Fibroblast of skin of back (primary cell): Measurements from ENCODE around the gene LURAP1L.
A peak's percentile ranks its signal among the peaks of the same experiment; 100 is the strongest.

ENCODE experiments used
- DNase-seq: peaks from one replicate; pipeline ENCODE4 v3.0.0-alpha.2; 2013

LURAP1L gene

DNA sequence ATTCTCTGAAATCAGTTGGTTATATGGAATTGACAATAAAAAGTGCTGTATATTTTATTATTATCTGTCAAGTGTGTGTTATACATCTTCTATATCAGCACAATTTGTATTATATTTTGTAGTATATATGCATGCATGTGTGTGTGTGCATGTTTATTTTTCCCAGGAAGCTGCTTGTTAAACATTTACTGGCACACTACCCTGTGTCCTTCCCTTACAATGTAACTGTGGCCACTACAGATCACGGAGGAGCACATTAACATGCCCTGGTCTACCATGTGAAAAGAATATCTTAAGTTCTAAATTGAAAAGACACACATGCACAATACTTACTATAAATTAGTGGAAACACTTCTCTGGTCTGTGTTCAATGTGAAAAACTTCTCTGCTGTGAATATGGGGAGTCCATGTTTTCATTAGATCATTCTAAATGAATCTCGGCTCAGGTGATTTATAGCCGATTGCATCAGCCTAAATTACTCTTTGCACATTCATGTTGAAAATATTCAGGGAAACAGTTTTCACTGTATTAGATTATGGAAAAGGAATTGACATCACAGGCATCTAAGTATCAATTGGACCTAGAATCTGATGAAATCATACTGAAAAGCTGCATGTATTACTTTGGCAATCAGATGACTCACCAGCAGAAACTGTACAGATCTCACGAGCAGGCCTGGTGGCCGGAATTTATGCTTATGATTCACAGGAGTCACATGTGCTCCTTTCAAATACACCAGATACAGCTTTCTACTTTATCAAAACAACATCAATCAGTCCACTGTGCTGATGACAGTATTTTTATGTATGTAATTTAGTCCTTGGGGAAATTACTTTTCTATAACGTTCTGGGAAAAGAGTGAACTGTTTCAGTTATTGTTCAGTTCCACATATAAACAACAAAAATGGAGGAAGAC, 39.4 kb downstream of the LURAP1L start:
- peak; percentile 99 for DNase-seq

DNA sequence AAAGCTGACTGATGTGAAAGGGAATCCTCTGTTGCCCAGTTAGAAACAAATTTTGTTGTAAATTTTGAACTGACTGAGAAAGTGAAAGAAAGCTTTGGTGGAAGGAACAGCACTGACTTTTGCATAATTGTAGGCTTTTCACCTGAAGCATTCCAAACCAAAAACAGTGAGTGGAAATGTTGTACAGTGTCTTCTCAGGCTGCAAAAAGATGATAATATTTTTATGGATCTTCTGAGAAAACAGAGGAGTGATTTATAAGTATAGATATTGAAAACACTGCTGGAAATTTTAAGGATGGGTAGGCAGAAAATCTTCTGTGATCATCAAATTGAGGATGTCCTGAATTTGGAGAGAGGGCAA, 40.0 kb downstream of the LURAP1L start:
- no peak for DNase-seq

DNA sequence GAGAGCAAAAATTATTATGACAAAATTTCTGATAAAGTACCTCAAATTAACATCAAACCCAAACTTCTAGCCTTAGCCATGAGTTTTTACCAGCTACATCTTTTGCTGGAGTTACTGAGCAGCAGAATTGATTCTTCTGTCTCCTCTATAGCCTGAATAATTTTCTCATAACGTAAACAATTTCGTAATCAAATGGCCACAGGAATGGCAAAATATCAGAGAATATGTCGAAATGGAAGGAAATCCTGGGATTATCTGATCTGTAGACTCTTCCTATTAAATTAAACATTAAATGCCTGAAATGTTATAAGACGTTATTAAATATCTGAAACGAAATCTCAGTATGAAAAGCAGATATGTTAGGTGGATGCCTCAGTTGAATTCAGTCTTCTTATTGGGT, 41.1 kb downstream of the LURAP1L start:
- no peak for DNase-seq

DNA sequence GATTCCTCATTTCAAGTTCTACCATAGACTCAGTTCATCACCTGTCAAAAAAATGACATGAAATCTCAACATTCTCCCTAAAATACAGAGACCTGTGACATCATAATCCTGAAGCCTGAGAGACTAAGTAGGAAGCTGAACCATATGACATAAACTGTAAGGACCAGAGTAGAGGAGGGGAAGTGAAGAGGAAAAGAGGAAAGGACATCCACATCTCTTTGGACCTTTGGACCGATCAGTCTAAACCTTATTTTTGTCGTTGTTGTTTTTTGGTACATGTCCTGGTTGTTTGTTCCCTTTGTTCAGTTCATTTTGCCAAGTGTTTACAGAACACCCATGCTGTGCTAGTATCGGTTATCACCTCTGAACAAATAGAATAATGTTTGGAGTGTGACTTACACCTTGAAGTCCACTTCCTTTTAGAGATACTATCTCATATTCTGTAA, 41.9 kb downstream of the LURAP1L start:
- no peak for DNase-seq

DNA sequence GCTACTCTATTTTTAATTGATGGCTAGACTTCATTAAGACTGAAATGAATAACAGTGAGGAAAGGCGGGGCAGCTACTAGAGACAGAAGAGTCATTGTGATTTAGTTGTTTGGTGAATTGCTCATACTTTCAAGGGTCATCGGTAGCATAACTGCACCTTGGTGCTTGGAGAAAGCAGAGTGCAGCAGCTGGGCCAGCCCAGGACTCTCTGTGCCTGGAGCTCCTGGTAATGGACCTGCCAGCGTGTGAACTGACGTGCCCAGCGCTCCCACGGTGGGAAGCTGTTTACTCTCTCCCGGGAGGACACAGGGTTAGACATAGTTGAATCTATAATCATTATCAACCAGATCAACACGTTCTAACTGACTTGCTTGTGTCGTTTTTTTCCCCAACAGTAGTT, 42.9 kb downstream of the LURAP1L start:
- DNase-seq: no peak

DNA sequence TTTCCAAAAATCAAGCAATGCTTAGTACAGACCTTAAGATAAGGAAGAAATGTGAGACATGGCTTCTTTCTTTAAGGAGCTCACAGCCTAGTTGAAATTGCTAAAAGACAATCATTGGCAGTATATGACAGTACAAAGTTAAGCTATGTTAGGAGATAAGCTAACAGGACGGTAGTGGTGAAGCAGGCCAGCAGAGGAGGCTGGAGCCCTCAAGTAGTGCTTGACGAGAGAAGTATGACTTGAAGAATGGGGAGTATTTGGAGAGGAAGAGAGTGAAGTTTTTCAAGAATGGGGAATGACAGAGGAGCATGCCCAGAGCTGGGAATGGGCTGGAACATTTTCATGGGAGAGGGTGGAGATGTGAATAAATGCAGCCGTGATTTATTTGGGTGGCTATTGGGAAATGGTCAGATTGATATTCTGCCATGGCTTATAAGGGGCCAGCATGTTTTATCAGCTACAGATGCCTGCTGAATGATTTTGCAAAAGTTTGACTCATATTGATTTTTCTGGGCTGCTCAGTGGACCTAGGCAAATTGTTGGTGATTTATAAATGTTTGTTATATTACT, 43.7 kb downstream of the LURAP1L start:
- peak; percentile 54 for DNase-seq

DNA sequence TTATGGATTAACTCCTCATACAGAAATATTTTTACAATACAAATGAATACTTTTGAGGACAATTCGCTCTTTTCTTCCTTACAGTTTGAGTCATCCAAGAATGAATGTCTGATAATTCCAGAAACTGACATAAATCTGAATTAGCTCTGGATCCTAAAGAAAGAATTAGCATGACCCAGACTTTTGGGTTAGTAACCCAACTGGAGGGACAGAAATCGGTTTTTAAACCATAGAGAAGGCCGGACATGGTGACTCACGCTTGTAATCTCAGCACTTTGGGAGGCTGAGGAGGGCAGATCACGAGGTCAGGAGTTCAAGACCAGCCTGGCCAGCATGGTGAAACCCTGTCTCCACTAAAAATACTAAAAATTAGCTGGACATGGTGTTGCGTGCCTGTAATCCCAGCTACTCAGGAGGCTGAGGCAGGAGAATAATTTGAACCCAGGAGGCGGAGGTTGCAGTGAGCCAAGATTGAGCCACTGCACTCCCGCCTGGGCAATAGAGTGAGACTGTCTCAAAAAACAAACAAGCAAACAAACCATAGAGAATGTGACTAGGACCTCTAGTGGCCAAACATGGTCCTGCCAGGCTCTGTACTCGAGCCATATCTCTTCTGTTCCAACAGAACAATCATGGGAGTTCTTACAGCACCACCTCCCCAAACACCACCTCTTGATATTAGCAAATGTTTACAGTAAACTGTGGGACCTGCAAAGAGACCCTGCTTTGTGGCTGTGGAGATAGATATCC, 44.8 kb downstream of the LURAP1L start:
- no peak for DNase-seq

DNA sequence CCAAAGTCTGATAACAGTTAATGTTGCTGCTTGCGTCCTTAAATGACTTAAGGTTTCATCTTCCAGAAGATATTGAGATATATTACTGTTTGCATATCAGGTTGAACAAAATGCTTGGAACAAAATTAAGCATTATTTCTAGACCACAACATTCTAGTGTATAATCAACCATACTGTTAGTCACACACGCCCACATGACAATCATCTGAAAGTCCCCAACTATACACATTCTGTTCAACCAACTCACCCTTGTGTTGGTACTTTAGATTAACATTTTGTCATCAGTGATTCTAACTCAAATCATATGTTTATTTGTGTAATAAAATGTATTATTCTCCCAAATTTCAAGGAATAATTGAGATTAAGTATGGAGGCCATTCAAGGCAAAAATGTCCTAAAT, 47.3 kb downstream of the LURAP1L start:
- no peak for DNase-seq

DNA sequence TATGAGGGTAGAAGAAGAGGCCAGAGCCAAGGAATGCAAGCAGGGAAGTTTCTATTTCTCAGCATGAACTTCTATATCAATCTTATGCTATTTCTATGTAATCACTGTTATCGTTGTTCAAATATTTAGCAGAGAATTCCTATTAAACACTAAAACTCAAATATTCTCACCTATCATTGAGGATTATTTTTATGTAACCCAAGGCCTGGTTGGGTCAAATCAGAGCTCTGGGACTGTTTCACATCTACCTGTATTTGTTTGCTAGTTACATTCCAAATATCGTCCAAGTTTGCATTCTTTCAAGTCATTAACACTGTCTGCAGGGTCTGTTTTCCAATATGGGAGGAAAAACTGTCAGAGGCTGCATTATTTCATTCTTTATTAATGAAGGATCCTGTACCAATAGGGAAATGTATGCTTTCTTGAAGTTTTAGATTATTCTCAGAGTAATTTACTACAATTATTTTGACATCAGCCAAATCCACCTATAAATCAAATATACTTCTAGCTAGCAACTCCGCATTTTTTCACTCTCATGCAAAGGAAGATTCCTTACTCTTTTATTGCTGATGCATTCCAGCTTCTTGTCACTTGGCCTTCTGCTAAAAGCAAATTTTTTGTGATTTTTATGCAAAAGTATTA, 52.2 kb downstream of the LURAP1L start:
- DNase-seq: no peak

DNA sequence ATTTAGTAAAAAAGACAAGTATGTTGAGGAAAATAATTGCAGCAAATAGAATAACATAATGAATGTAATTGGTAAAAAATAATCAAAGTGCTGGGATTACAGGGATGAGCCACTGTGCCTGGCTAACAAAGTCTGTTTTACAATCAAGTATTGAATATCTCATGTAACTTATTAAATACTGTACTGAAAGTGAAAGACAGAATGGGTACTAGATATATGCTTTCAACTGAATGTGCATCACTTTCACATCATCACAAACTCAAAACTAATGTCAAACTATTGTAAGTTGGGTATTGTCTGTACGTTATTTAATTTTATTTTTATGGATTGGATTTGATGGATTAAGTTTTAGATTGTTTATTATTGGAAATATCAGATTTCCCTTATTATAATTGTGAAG, 58.9 kb downstream of the LURAP1L start:
- no peak for DNase-seq

DNA sequence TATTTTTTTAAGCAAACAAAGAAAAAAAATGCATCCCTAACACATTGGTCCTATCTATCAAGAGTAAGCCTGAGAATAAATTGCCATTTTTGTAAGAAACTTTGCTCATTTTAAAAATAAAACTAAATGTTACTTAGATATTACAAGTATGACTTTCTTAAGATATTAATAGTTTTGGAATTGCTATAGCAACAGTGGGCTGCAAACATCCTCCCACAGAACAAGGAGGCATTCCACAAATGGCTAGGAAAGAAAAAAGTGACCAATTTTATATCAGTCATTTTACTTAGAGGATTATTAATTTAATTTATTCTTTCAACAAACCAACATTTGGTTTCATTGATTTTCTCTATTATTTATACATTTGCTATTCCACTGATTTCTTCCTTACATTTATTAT, 63.7 kb downstream of the LURAP1L start:
- DNase-seq: peak; percentile 79

DNA sequence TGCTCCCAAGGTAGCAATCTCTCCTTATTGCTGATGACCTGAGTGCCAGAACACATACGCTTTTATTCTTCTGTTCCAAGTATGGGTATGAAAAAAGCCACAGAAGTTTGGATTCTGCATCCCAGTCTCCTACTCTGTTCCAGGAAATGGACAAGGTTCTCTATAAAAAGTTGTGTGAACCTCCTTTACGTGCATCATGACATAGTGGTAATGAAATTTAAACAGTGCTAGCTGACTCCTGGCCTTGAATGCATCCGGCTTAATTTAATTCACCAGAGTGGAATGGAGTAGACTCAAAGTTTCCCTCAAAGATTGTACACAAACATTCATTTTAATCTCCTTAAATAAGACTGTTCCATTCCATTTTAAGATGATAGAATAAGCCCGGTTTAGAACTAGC, 68.9 kb downstream of the LURAP1L start:
- DNase-seq: no peak

DNA sequence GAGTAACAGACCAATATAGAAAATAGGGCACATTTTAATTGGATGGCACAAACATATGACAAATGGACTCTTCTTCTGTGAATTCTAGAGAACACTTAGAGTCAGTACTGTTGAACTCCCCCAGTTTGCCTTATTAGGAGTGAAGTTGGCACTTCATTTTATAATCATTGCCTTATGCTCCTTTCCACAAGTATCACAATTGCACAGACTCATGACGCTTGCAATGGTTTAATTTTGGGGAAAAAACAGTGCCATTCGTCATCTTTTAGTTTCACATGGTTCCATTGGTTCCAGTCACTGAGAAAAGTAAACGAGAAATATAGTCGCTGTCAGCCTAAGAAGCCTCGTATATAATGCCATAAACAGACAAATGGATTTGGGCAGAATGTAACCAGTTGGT, 71.2 kb downstream of the LURAP1L start:
- DNase-seq: peak; percentile 10

DNA sequence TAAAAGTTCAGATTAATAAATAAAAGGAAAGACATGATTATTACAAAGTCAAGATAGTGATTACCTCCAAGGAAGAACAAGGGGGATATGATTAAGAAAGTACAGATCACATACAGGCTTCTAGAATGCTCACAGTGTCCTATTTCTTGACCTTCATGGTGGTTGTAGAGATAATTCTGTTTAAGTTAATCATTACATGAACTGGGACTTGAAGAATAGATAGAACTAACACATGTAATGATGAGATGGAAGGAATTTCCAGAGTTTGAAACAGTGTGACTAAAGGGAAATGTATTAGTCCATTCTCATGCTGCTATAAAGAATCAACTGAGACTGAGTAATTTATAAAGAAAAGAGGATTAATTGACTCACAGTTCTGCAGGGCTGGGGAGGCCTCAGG, 72.7 kb downstream of the LURAP1L start:
- peak; percentile 16 for DNase-seq

DNA sequence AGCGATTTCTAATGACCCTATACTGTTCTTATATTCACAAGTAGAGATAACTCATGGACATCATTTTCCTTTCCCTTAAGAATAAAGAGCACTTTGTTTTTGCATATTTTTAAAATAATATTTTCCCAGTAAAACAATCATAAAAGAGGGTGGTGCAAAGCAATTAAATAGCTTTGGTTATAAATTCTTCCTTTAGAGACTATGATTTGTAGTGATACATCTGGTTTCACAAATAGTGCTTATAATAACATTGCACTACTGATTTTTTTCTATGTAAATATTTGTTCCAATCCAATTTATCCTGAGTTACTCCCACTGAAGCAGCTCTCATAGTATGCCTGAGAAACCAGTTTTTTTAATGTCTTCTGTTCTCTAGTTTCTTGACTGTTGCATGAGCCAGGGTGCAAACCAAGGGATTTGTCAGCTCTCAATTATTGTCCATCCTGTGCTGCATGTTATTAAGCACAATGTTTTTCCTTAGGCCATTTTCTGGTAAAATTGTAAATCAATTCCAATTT, 74.7 kb downstream of the LURAP1L start:
- peak; percentile 24 for DNase-seq

DNA sequence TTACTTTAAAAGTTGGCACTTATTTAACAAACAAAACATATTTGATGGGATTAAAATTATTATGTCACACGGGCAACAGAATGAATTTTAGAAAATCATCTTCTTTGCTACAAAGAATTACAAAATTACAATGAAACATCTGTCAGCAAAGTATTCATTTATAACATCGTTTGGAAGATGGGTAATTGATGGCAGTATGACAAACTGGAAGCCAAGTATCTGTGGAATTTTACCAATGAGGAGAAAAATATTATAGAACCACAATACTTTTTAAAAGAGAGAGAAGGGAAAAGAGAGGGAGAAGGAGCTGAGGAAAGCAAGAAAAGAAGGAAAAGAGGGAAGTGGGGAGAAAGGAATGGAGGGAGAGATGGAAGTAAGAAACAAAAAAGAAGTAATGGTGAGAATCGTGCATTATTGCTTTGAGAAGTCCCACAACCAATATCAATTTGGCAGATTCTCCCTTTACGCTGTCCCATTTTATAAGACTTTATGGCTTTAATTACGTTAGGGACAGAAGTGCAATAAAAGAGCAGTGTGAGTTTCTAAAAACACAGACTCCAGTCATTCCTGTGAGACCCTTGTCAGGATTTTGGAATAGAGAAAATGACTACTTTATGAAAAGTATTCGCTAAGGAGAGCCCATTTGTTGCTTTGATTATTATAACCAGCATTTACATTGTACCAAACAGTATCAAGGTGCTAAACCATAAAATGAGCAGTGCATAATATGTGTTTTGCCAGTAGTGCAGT, 76.7 kb downstream of the LURAP1L start:
- DNase-seq: peak; percentile 35

DNA sequence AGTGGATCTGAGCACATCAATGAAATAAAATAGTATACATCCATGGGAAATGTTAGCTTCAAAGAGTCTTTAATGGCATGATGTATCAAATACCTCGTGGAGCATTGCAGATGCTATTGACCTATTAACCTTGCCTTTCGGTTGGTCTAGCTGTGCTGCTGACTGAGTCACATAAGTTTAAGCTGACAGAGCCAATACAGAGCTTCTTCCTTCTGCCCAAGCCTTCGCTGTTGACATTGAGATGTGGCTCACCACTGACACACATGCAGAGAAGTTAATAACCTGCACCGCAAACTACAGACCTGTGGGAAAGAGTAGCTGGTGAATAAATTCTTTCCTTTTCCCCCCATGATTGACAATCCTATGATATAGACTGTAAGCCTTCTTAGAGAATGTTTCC, 78.2 kb downstream of the LURAP1L start:
- DNase-seq: peak; percentile 53

DNA sequence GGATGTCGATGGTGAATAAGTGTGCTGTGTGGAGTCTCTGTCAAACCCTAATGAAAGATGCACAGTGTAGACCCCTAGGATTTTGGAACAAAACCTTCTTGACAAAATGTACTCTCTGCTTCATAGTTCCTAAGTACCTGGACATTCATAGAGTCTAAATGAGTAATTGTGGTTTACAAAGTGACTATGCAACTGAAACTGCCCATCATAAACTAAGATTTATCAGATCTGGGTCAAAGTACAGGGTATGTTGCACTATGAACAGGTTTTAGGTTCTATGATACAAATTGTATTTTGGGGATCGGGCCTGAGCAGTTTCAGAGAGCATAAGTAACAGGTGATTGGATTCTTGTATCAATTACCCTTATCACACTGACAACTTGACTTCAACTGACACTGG, 79.4 kb downstream of the LURAP1L start:
- no peak for DNase-seq

DNA sequence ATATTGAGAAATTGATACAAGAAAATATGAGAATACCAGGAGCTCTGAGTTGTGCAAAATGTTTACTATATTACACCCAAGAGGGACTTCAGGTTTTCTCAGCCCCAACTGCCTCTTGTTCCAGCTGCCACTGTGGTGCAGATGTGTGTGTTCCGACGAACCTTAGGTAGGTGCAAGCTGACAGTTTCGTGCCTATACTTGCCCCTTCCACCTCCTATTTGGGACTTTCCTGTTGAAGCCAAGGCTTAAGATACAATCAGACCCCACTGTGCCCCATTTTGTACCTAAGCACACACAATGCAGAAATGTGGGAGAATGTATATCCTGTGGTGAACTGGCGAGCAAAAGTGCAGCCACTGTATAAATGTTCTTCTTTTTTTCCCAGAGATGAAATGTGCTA, 80.2 kb downstream of the LURAP1L start:
- DNase-seq: no peak

DNA sequence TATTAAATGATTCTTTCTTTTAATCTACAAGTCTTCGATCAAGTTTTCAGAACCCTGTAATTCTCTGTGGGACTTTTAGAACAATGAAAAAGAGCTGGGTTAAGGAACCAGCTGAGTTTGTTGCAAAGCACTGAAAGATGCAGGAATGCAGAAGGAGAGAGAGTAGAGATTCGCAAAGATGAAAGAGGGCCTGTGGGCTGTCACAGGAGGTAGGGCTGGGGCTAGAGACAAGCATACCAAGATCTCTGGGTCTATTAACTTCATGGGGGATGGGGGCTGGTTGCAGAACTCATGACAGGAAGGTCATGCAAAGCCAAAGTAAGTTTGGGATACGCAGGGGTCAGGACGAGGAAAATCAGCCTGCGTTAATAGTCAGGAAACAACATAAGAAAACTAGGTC, 81.8 kb downstream of the LURAP1L start:
- no peak for DNase-seq

DNA sequence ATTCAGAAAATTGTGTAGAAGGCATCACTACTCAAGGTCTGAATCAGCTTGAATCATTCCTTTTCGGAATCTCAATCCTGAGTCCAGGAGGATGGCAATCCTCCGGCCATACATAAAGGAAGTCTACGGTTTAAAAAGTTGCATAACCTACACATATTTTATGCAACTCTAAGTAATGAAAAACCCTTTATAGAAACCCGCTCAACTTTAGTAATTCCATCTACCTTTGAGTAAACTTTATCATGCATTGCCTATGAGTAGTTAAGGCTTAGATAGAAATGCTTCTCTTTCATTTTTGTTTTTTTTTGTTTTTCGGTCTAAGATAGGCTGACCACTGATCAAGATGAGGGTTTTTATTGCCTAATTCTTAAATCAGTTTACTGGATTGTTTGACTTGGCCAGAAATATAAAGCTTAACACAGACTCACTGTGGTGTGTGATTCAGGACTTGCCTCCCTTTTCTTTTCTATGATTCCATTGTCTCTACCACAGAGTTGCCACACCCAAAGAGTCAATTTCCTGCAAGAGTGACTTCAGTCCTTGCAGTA, 85.0 kb downstream of the LURAP1L start:
- DNase-seq: peak; percentile 87

DNA sequence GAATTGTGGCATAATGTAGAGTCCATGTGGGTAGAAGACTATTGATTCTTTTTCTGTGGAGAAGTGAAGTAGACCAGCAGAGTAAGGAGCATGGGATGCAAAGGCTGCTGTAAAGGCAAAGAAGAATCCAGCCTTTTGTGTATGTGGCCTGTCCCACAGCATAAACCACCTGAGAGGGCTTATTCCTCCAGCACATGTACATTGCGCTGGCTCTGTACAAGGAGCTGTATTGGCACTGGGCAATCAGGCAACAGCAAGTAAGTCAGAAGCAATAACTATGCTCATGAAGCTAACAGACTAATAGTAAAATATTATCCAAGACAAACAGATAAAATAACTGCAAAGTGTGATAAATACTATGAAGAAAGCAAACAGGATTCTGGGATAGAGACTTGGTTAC, 86.2 kb downstream of the LURAP1L start:
- no peak for DNase-seq
